GM06990 (cell line): ENCODE results near the gene CFI.

Experiments
- DNase-seq: peaks from one replicate; pipeline ENCODE4 v3.0.0-alpha.2; 2011; ENCODE audit not compliant: insufficient read length; ENCODE audit errors: extremely low read depth
- H3K27me3 ChIP-seq: replicated peaks from 2 replicates; pipeline ENCODE4 v1.6.0; 2011; ENCODE audit warnings: low read length; ENCODE audit not compliant: control insufficient read depth, insufficient read depth
- H3K36me3 ChIP-seq: 2 replicates; pipeline ENCODE4 v1.5.1; 2011; ENCODE audit warnings: low read length; ENCODE audit not compliant: control insufficient read depth, insufficient read depth
- H3K4me3 ChIP-seq: replicated peaks from 2 replicates; pipeline ENCODE4 v1.5.1; 2011; ENCODE audit warnings: low read depth, mild to moderate bottlenecking, control low read depth, low read length
- CTCF ChIP-seq: IDR thresholded peaks from 2 replicates; pipeline ENCODE4 v1.5.1; 2011; ENCODE audit warnings: low read length, control low read depth, mild to moderate bottlenecking, inconsistent platforms; ENCODE audit not compliant: insufficient read depth, poor library complexity, severe bottlenecking

The CFI gene

GRCh38 chr4:109816894-109817293, 15.1 kb upstream of the CFI start:
- Histone ChIP-seq H3K27me3 (no peaks in the 10 kb centered on the region), H3K36me3 (peaks cover 4% of the 10 kb centered on the region), H3K4me3 (peak overlapping the region; percentile 71)
- no peak for TF ChIP-seq CTCF
- no peak for DNase-seq

GRCh38 chr4:109816082-109816442, 14.3 kb upstream of the CFI start:
- no peaks in the 10 kb centered on the region for H3K27me3 ChIP-seq
- peak overlapping the region; percentile 71 for H3K4me3 ChIP-seq
- peak; percentile 24 for DNase-seq
- H3K36me3 ChIP-seq = peaks cover 4% of the 10 kb centered on the region
- TF ChIP-seq CTCF = no peak

GRCh38 chr4:109815151-109816081, 13.6 kb upstream of the CFI start, which contains the start of gene GAR1:
GAR1 (plus strand) TSS chr4:109815762; CDS start chr4:109816165, 403 bp downstream.
- no peak for TF ChIP-seq CTCF

GRCh38 chr4:109811707-109812106, 9.9 kb upstream of the CFI start:
- DNase-seq = no peak
- TF ChIP-seq CTCF = no peak
- Histone ChIP-seq H3K4me3 (no peak overlapping the region), H3K27me3 (no peaks in the 10 kb centered on the region), H3K36me3 (no peaks in the 10 kb centered on the region)

More at GRCh38 chr4:109815151-109816081, 13.6 kb upstream of the CFI start, which contains the start of gene GAR1:
- peak within 1 kb of the TSS; percentile 71 for H3K4me3 ChIP-seq
- DNase-seq = peak; percentile 82
- peaks cover 3% of the 10 kb centered on the region; the same call in 1 of the 2 replicates for H3K36me3 ChIP-seq
- no peaks in the 10 kb centered on the region for H3K27me3 ChIP-seq

- no peak for TF ChIP-seq CTCF
These were observed 9.0 kb upstream of the CFI start for GRCh38 chr4:109810552-109811387.

More at GRCh38 chr4:109810552-109811387, 9.0 kb upstream of the CFI start:
- no peak for DNase-seq
- no peak overlapping the region for H3K4me3 ChIP-seq
- no peaks in the 10 kb centered on the region for H3K36me3 ChIP-seq
- H3K27me3 ChIP-seq = no peaks in the 10 kb centered on the region
